ENCODE measurements around the gene ST3GAL3.

DNA sequence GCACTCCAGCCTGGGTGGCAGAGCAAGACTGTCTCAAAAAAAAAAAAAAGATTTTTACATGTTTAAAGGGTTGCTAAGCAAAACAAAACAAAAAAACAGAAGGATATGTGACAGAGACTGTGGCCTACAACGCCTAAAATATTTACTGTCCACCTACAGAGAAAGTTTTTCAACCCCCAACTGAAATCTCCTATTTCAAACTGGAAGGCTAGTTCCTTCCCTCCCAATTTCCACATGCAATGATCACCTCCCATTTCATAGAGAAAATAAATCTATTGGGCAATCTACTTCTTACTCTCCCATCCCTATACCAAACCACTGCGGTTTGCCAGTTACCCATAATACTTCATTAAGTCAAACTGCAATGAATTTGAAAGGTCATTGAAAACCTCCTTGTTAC lies 74.2 kb downstream of the ST3GAL3 start:
- TF ChIP-seq CTCF (IDR thresholded peaks at IDR 0.05; ENCODE audit: poor library complexity) = no peak
- no peak for TF ChIP-seq EZH2 (IDR thresholded peaks at IDR 0.05; ENCODE audit: borderline replicate concordance)
- TF ChIP-seq EZH2phosphoT487 (IDR thresholded peaks at IDR 0.05; ENCODE audit: low read depth, severe bottlenecking, unreplicated experiment) = no peak

All from hepatocyte (in vitro differentiated cells).